GM18517 (cell line): ENCODE measurements around the gene GRAMD4.

Experiments
- ATAC-seq: cut with Tn5 transposase; IDR thresholded peaks from one replicate; pipeline ENCODE4 v1.9.1; 2021; ENCODE audit warnings: mild to moderate bottlenecking, moderate library complexity; ENCODE audit not compliant: unreplicated experiment

Gene GRAMD4

GRCh38 chr22:46666577-46667244, 46.5 kb downstream of the GRAMD4 start:
- ATAC-seq, result no peak

- no peak for ATAC-seq
Measured at GRCh38 chr22:46667245-46667623, 47.0 kb downstream of the GRAMD4 start.

- ATAC-seq, result no peak
Measured at GRCh38 chr22:46668116-46668515, 47.9 kb downstream of the GRAMD4 start.

GRCh38 chr22:46669201-46669600, 49.0 kb downstream of the GRAMD4 start:
- ATAC-seq, result no peak

GRCh38 chr22:46671824-46672432, 51.7 kb downstream of the GRAMD4 start:
- ATAC-seq, result no peak

- no peak for ATAC-seq
Measured at GRCh38 chr22:46672731-46673130, 52.5 kb downstream of the GRAMD4 start.

GRCh38 chr22:46673205-46673604, 53.0 kb downstream of the GRAMD4 start:
- ATAC-seq, result no peak

GRCh38 chr22:46673662-46674236, 53.6 kb downstream of the GRAMD4 start:
- no peak for ATAC-seq

GRCh38 chr22:46674367-46674781, 54.2 kb downstream of the GRAMD4 start:
- ATAC-seq, result no peak

- ATAC-seq, result no peak
Measured at GRCh38 chr22:46674906-46675305, 54.7 kb downstream of the GRAMD4 start.

GRCh38 chr22:46675479-46675878, 55.3 kb downstream of the GRAMD4 start:
- ATAC-seq, result no peak

GRCh38 chr22:46675938-46676337, 55.8 kb downstream of the GRAMD4 start:
- no peak for ATAC-seq

- no peak for ATAC-seq
Measured at GRCh38 chr22:46676479-46676878, 56.3 kb downstream of the GRAMD4 start.

GRCh38 chr22:46676881-46677280, 56.7 kb downstream of the GRAMD4 start:
- ATAC-seq, result no peak

GRCh38 chr22:46677323-46678002, 57.3 kb downstream of the GRAMD4 start:
- no peak for ATAC-seq

GRCh38 chr22:46678003-46678657, 57.9 kb downstream of the GRAMD4 start:
- ATAC-seq, result no peak

- ATAC-seq, result no peak
Measured at GRCh38 chr22:46678785-46679700, 58.9 kb downstream of the GRAMD4 start.

- ATAC-seq, result no peak
Measured at GRCh38 chr22:46679706-46680269, 59.6 kb downstream of the GRAMD4 start.

- no peak for ATAC-seq
Measured at GRCh38 chr22:46681010-46681409, 60.8 kb downstream of the GRAMD4 start.
